Liver (tissue), 9 donors: Measurements from ENCODE around the gene TNFSF15. TPM values are rescaled to one million over a fixed set of nuclear protein-coding genes. Genes with fewer than 3 reads are reported as not detected.

Source experiments
- DNase-seq: peaks from one replicate; pipeline ENCODE4 v3.0.0-alpha.2; 2017; ENCODE audit warnings: low spot score
- H3K27ac ChIP-seq, 2 donors: one replicate each; pipeline ENCODE4 v1.7.0; 2013; ENCODE audit warnings: inconsistent platforms in 2 of 2, low read length in 2 of 2, control low read depth in 1 of 2, low read depth in 1 of 2, mild to moderate bottlenecking in 1 of 2
- H3K27me3 ChIP-seq, 4 donors: one replicate each; pipeline versions ENCODE4 v1.6.1 to v1.7.0; 2013; ENCODE audit warnings: low read length in 3 of 4, inconsistent platforms in 1 of 4, mild to moderate bottlenecking in 1 of 4, moderate library complexity in 1 of 4; ENCODE audit not compliant: control insufficient read depth in 4 of 4, insufficient read depth in 4 of 4
- H3K36me3 ChIP-seq, 4 donors: one replicate each; pipeline versions ENCODE4 v1.6.1 to v1.7.0; 2013; ENCODE audit warnings: low read length in 3 of 4, mild to moderate bottlenecking in 3 of 4, low read depth in 1 of 4, moderate library complexity in 1 of 4; ENCODE audit not compliant: control insufficient read depth in 4 of 4, insufficient read depth in 3 of 4
- H3K4me1 ChIP-seq, 4 donors: one replicate each; pipeline versions ENCODE4 v1.6.1 to v1.7.0; 2013; ENCODE audit warnings: low read length in 3 of 4, mild to moderate bottlenecking in 3 of 4, moderate library complexity in 1 of 4; ENCODE audit not compliant: control insufficient read depth in 4 of 4, insufficient read depth in 4 of 4
- H3K4me3 ChIP-seq, 3 donors: one replicate each; pipeline versions ENCODE4 v1.6.1 to v1.7.0; 2013; ENCODE audit warnings: low read length in 3 of 3, control low read depth in 1 of 3, low read depth in 1 of 3, mild to moderate bottlenecking in 1 of 3
- H3K9ac ChIP-seq, 2 donors: one replicate each; pipeline ENCODE4 v1.7.0; 2013; ENCODE audit warnings: low read length in 2 of 2, mild to moderate bottlenecking in 2 of 2, moderate library complexity in 2 of 2, control low read depth in 1 of 2, low read depth in 1 of 2
- H3K9me3 ChIP-seq, 4 donors: one replicate each; pipeline versions ENCODE4 v1.6.1 to v1.7.0; 2013; ENCODE audit warnings: low read length in 3 of 4; ENCODE audit not compliant: control insufficient read depth in 4 of 4
- ATF3 ChIP-seq: IDR thresholded peaks from 2 replicates; pipeline ENCODE4 v1.6.1; 2016; ENCODE audit warnings: antibody characterized with exemption
- CTCF ChIP-seq: fragments of 150-350 bp; IDR thresholded peaks from 2 replicates; pipeline ENCODE4 v1.5.1; 2017; ENCODE audit warnings: improper control_type of control experiment, low read depth, low read length; ENCODE audit not compliant: missing input control
- FOXA2 ChIP-seq: IDR thresholded peaks from 2 replicates; pipeline ENCODE4 v1.6.1; 2016; ENCODE audit warnings: antibody characterized with exemption
- GABPA ChIP-seq, 2 donors: IDR thresholded peaks in 1 of 2; conservative IDR thresholded peaks in 1 of 2; 2 replicates each; pipeline ENCODE4 v1.6.1; 2016; ENCODE audit warnings: antibody characterized with exemption in 2 of 2, mild to moderate bottlenecking in 1 of 2, moderate library complexity in 1 of 2
- HNF4A ChIP-seq, 2 donors: conservative IDR thresholded peaks; 2 replicates each; pipeline ENCODE4 v1.6.1; 2016; ENCODE audit warnings: antibody characterized with exemption in 2 of 2, mild to moderate bottlenecking in 2 of 2
- HNF4G ChIP-seq: IDR thresholded peaks from 2 replicates; pipeline ENCODE4 v1.6.1; 2016; ENCODE audit warnings: antibody characterized with exemption
- JUND ChIP-seq, 2 donors: IDR thresholded peaks; 2 replicates each; pipeline ENCODE4 v1.6.1; 2016; ENCODE audit warnings: antibody characterized with exemption in 2 of 2
- MAX ChIP-seq: IDR thresholded peaks from 2 replicates; pipeline ENCODE4 v1.6.1; 2016; ENCODE audit warnings: antibody characterized with exemption
- NR2F2 ChIP-seq: IDR thresholded peaks from 2 replicates; pipeline ENCODE4 v1.6.1; 2016; ENCODE audit warnings: antibody characterized with exemption
- RAD21 ChIP-seq, 2 donors: IDR thresholded peaks; 2 replicates each; pipeline ENCODE4 v1.6.1; 2016; ENCODE audit warnings: antibody characterized with exemption in 2 of 2, mild to moderate bottlenecking in 2 of 2
- REST ChIP-seq: IDR thresholded peaks from 2 replicates; pipeline ENCODE4 v1.6.1; 2016; ENCODE audit warnings: antibody characterized with exemption, mild to moderate bottlenecking
- RXRA ChIP-seq, 2 donors: IDR thresholded peaks; 2 replicates each; pipeline ENCODE4 v1.6.1; 2017 to 2018; ENCODE audit warnings: antibody characterized with exemption in 2 of 2, mild to moderate bottlenecking in 1 of 2
- SP1 ChIP-seq: IDR thresholded peaks from 2 replicates; pipeline ENCODE4 v1.6.1; 2018; ENCODE audit warnings: antibody characterized with exemption, mild to moderate bottlenecking
- TAF1 ChIP-seq: conservative IDR thresholded peaks from 2 replicates; pipeline ENCODE4 v1.6.1; 2016; ENCODE audit warnings: antibody characterized with exemption, mild to moderate bottlenecking
- YY1 ChIP-seq: IDR thresholded peaks from 2 replicates; pipeline ENCODE4 v1.6.1; 2016; ENCODE audit warnings: antibody characterized with exemption, mild to moderate bottlenecking
- ZBTB33 ChIP-seq: IDR thresholded peaks from 2 replicates; pipeline ENCODE4 v1.6.1; 2016; ENCODE audit warnings: antibody characterized with exemption
- WGBS: extraction: QIAGEN DNeasy Blood & Tissue Kit; methylation state at CpG from one replicate; pipeline ENCODE4 v1.1.7; 2013; 5-methylcytosine and 5-hydroxymethylcytosine counted together
- polyA plus RNA-seq, 2 donors: library from polyadenylated mRNA; stranded (reverse) in 1 of 2; unstranded in 1 of 2; fragments of 200-250 nt in 1 of 2; fragments of >200 nt in 1 of 2; fragmentation: Nextera tagmentation in 1 of 2; extraction: Ambion mirVana in 1 of 2; gene quantifications; one replicate each; pipeline versions ENCODE4 v1.2.1 to v1.2.3, GENCODE V29; 2013 to 2015
- total RNA-seq, 2 donors: library from RNA; depleted of rRNA; stranded (reverse); fragments of >200 nt; gene quantifications; one replicate each; pipeline ENCODE4 v1.2.3, GENCODE V29; 2014
- donor health status: healthy.
- donor health status: healthy.
- donor health status: healthy.
- donor health status: healthy.
- donor health status: healthy.

TNFSF15 gene
- total and polyA plus RNA-seq, 4 donors = 0.01 to 0.42 (median 0.08) TPM; not detected in 1

- no peaks in the 10 kb centered on the region for H3K4me1 ChIP-seq
- no peaks in the 10 kb centered on the region for H3K36me3 ChIP-seq
- H3K4me3 ChIP-seq = no peak overlapping the region
- no peaks in the 10 kb centered on the region for H3K27me3 ChIP-seq
- H3K9me3 ChIP-seq = peaks cover 0 to 1% (median 0%) of the 10 kb centered on the region in 4 donors
- no peak overlapping the region for H3K9ac ChIP-seq
- WGBS = 92% methylated on average over 3 of the region's 3 CpGs
- DNase-seq = no peak
- no peak for TF ChIP-seq FOXA2
- no peak for TF ChIP-seq GABPA (IDR thresholded peaks at IDR 0.05 in 1 of 2, conservative IDR thresholded peaks at IDR 0.05 in 1 of 2)
- TF ChIP-seq MAX = no peak
- TF ChIP-seq JUND (IDR thresholded peaks at IDR 0.05) = no peak
- TF ChIP-seq RAD21 (IDR thresholded peaks at IDR 0.05) = no peak
- TF ChIP-seq SP1 = no peak
- no peak for TF ChIP-seq CTCF
- TF ChIP-seq YY1 = no peak
- TF ChIP-seq HNF4A (conservative IDR thresholded peaks at IDR 0.05) = no peak
- TF ChIP-seq REST = no peak
- no peak overlapping the region for H3K27ac ChIP-seq
Observed at GRCh38 chr9:114836769-114837168, 30.9 kb upstream of the TNFSF15 start.

GRCh38 chr9:114834386-114834785 lies 28.5 kb upstream of the TNFSF15 start:
- no peaks in the 10 kb centered on the region for H3K36me3 ChIP-seq
- TF ChIP-seq CTCF = no peak
- no peak for TF ChIP-seq ZBTB33
- TF ChIP-seq FOXA2 = no peak
- no peak for TF ChIP-seq NR2F2
- no peak for TF ChIP-seq ATF3
- no peak for TF ChIP-seq JUND (IDR thresholded peaks at IDR 0.05)
- TF ChIP-seq GABPA (IDR thresholded peaks at IDR 0.05 in 1 of 2, conservative IDR thresholded peaks at IDR 0.05 in 1 of 2) = no peak
- no peak for TF ChIP-seq YY1
- TF ChIP-seq REST = no peak
- no peak for TF ChIP-seq HNF4G
- TF ChIP-seq RXRA (IDR thresholded peaks at IDR 0.05) = no peak
- no peak for TF ChIP-seq TAF1
- TF ChIP-seq SP1 = no peak
- TF ChIP-seq RAD21 (IDR thresholded peaks at IDR 0.05) = no peak

More at GRCh38 chr9:114834386-114834785, 28.5 kb upstream of the TNFSF15 start:
- Histone ChIP-seq H3K9ac (no peak overlapping the region), H3K9me3 (peaks cover 0 to 1% (median 0%) of the 10 kb centered on the region in 4 donors), H3K27me3 (no peaks in the 10 kb centered on the region), H3K4me3 (no peak overlapping the region), H3K27ac (no peak overlapping the region), H3K4me1 (no peaks in the 10 kb centered on the region)
- no peak for DNase-seq
